Activated CD8-positive, alpha-beta memory T cell treated with anti-CD3 and anti-CD28 coated beads, Interleukin-2, amount 10 ng/mL, durations not matched to agents 7 days and 5 days (primary cell): Measurements from ENCODE around the gene AP1AR. TPM values are rescaled to one million over a fixed set of nuclear protein-coding genes. Genes with fewer than 3 reads are reported as not detected.
"Not testable (repeated sequence)": the region's sequence is repeated elsewhere in the genome, so short reads cannot be mapped to it uniquely, and the experiment has no call there.

Experiments used
- ATAC-seq: fragments of 150-1000 bp; cut with Tn5 transposase; one replicate; pipeline ENCODE4 v1.10.0; 2021; ENCODE audit warnings: moderate library complexity
- CTCF ChIA-PET: fragments of 350-600 bp; sonication (Branson Sonifier 250); formaldehyde crosslinking; loops from one replicate; lab custom pipeline; 2021; ENCODE audit warnings: antibody characterized with exemption; lab: Charles Lee
- DNase-seq: peaks from one replicate; pipeline ENCODE4 v3.0.0-alpha.2; 2020
- H3K27ac Mint-ChIP-seq: one replicate; pipeline ENCODE4 v1.8.0; 2021; ENCODE audit warnings: mild to moderate bottlenecking, mixed read lengths
- H3K27me3 Mint-ChIP-seq: one replicate; pipeline ENCODE4 v1.8.0; 2021; ENCODE audit warnings: mixed read lengths
- H3K36me3 Mint-ChIP-seq: one replicate; pipeline ENCODE4 v1.8.0; 2021; ENCODE audit warnings: mild to moderate bottlenecking, mixed read lengths
- H3K4me1 Mint-ChIP-seq: one replicate; pipeline ENCODE4 v1.8.0; 2021; ENCODE audit warnings: mixed read lengths
- H3K4me3 Mint-ChIP-seq: one replicate; pipeline ENCODE4 v1.8.0; 2021; ENCODE audit warnings: mild to moderate bottlenecking, moderate library complexity, mixed read lengths
- H3K9me3 Mint-ChIP-seq: one replicate; pipeline ENCODE4 v1.8.0; 2022; ENCODE audit warnings: low read depth, mixed read lengths
- total RNA-seq, 2 experiments: library from RNA; stranded (reverse); gene quantifications; one replicate each; pipeline ENCODE4 v1.2.3, GENCODE V29; 2021

AP1AR gene
- total RNA-seq, 2 experiments from 2014 or later = 13.6 to 17.8 TPM

GRCh38 chr4:112206431-112206830, 25.2 kb upstream of the AP1AR start:
- Mint-ChIP-seq H3K36me3 (no peaks in the 10 kb centered on the region), H3K27ac (no peak overlapping the region), H3K9me3 (no peaks in the 10 kb centered on the region), H3K27me3 (peaks cover 2% of the 10 kb centered on the region), H3K4me1 (no peaks in the 10 kb centered on the region), H3K4me3 (no peak overlapping the region)
- no peak for DNase-seq
- CTCF ChIA-PET = no interaction called here
- no peak for ATAC-seq

- not testable (repeated sequence) for H3K9me3 Mint-ChIP-seq, H3K27ac Mint-ChIP-seq, H3K4me3 Mint-ChIP-seq, ATAC-seq, H3K27me3 Mint-ChIP-seq, H3K36me3 Mint-ChIP-seq, H3K4me1 Mint-ChIP-seq, DNase-seq
- CTCF ChIA-PET = interaction anchor here (1.2 kb wide), 1 partner anchor 26 kb away, joined by 3 read pairs; no protein-coding TSS in a partner anchor
Observed at GRCh38 chr4:112208137-112209095, 23.2 kb upstream of the AP1AR start.

- no peak overlapping the region for H3K27ac Mint-ChIP-seq
- H3K9me3 Mint-ChIP-seq = no peaks in the 10 kb centered on the region
- peaks cover 8% of the 10 kb centered on the region for H3K4me1 Mint-ChIP-seq
- ATAC-seq = no peak
- no peaks in the 10 kb centered on the region for H3K36me3 Mint-ChIP-seq
- no peak overlapping the region for H3K4me3 Mint-ChIP-seq
- H3K27me3 Mint-ChIP-seq = peaks cover 2% of the 10 kb centered on the region
- CTCF ChIA-PET = interaction anchor here (0.7 kb wide), 1 partner anchor 19 kb away, joined by 5 read pairs; no protein-coding TSS in a partner anchor
- DNase-seq = no peak
Observed at GRCh38 chr4:112210777-112211176, 20.8 kb upstream of the AP1AR start.

- CTCF ChIA-PET = interaction anchor here (1.2 to 1.4 kb wide), 3 partner anchors 12 to 23 kb away, joined by 4 to 6 read pairs (median 5); no protein-coding TSS in a partner anchor
- DNase-seq (no peak), ATAC-seq (no peak)
- no peak overlapping the region for H3K4me3 Mint-ChIP-seq
- peaks cover 8% of the 10 kb centered on the region for H3K4me1 Mint-ChIP-seq
- H3K9me3 Mint-ChIP-seq = no peaks in the 10 kb centered on the region
- peaks cover 2% of the 10 kb centered on the region for H3K27me3 Mint-ChIP-seq
- no peak overlapping the region for H3K27ac Mint-ChIP-seq
- no peaks in the 10 kb centered on the region for H3K36me3 Mint-ChIP-seq
Observed at GRCh38 chr4:112213091-112213490, 18.5 kb upstream of the AP1AR start.

- ATAC-seq (no peak), DNase-seq (no peak)
- Mint-ChIP-seq H3K27ac (no peak overlapping the region), H3K4me3 (no peak overlapping the region), H3K36me3 (no peaks in the 10 kb centered on the region), H3K27me3 (peaks cover 2% of the 10 kb centered on the region), H3K9me3 (no peaks in the 10 kb centered on the region), H3K4me1 (peaks cover 8% of the 10 kb centered on the region)
- CTCF ChIA-PET = interaction anchor here (0.8 to 1.8 kb wide), 8 partner anchors 11 to 310 kb away, joined by 3 to 13 read pairs (median 5); partner anchors contain the start of gene AP1AR
Observed at GRCh38 chr4:112213856-112214255, 17.7 kb upstream of the AP1AR start.

GRCh38 chr4:112214390-112215264, 17.0 kb upstream of the AP1AR start:
- peaks cover 8% of the 10 kb centered on the region for H3K4me1 Mint-ChIP-seq
- no peak overlapping the region for H3K4me3 Mint-ChIP-seq
- no peaks in the 10 kb centered on the region for H3K36me3 Mint-ChIP-seq
- no peaks in the 10 kb centered on the region for H3K9me3 Mint-ChIP-seq
- H3K27me3 Mint-ChIP-seq = peaks cover 2% of the 10 kb centered on the region
- no peak overlapping the region for H3K27ac Mint-ChIP-seq
- CTCF ChIA-PET = interaction anchor here (0.7 to 1.8 kb wide), 10 partner anchors 11 to 309 kb away, joined by 3 to 13 read pairs (median 5); partner anchors contain the start of gene AP1AR
- ATAC-seq (peak; percentile 78), DNase-seq (no peak)

- ATAC-seq = no peak
- DNase-seq = no peak
- CTCF ChIA-PET = interaction anchor here (1.1 kb wide), 1 partner anchor 304 kb away, joined by 3 read pairs; no protein-coding TSS in a partner anchor
- peaks cover 8% of the 10 kb centered on the region for H3K4me1 Mint-ChIP-seq
- no peaks in the 10 kb centered on the region for H3K27me3 Mint-ChIP-seq
- H3K36me3 Mint-ChIP-seq = peaks cover 4% of the 10 kb centered on the region
- no peak overlapping the region for H3K4me3 Mint-ChIP-seq
- H3K9me3 Mint-ChIP-seq = peaks cover 2% of the 10 kb centered on the region
- no peak overlapping the region for H3K27ac Mint-ChIP-seq
Observed at GRCh38 chr4:112219826-112220366, 11.7 kb upstream of the AP1AR start.

GRCh38 chr4:112222219-112222955, 9.2 kb upstream of the AP1AR start:
- ATAC-seq = no peak
- H3K4me3 Mint-ChIP-seq = no peak overlapping the region
- H3K36me3 Mint-ChIP-seq = peaks cover 4% of the 10 kb centered on the region
- peaks cover 8% of the 10 kb centered on the region for H3K4me1 Mint-ChIP-seq
- no peak overlapping the region for H3K27ac Mint-ChIP-seq
- H3K9me3 Mint-ChIP-seq = peaks cover 2% of the 10 kb centered on the region
- DNase-seq = no peak
- CTCF ChIA-PET = no interaction called here
- H3K27me3 Mint-ChIP-seq = peaks cover 4% of the 10 kb centered on the region

- Mint-ChIP-seq H3K27ac (no peak overlapping the region), H3K36me3 (peaks cover 4% of the 10 kb centered on the region)
- no peak for ATAC-seq
Observed at GRCh38 chr4:112225157-112225556, 6.4 kb upstream of the AP1AR start.

GRCh38 chr4:112230879-112231778, 458 bp upstream of the AP1AR start:
- Mint-ChIP-seq H3K9me3 (no peaks in the 10 kb centered on the region), H3K27ac (peak overlapping the region; percentile 99), H3K4me3 (peak overlapping the region; percentile 89), H3K36me3 (no peaks in the 10 kb centered on the region), H3K27me3 (peaks cover under 1% of the 10 kb centered on the region), H3K4me1 (peaks cover 30% of the 10 kb centered on the region)
- ATAC-seq (peak; percentile 93), DNase-seq (peak; percentile 98)
- CTCF ChIA-PET = interaction anchor here (0.6 to 4.0 kb wide), 7 partner anchors 14 to 132 kb away, joined by 3 to 42 read pairs (median 4); no protein-coding TSS in a partner anchor

More at GRCh38 chr4:112225157-112225556, 6.4 kb upstream of the AP1AR start:
- peaks cover 4% of the 10 kb centered on the region for H3K27me3 Mint-ChIP-seq
- peaks cover 2% of the 10 kb centered on the region for H3K9me3 Mint-ChIP-seq
- DNase-seq = no peak
- H3K4me1 Mint-ChIP-seq = peaks cover 9% of the 10 kb centered on the region
- H3K4me3 Mint-ChIP-seq = no peak overlapping the region
- CTCF ChIA-PET = interaction anchor here (1.1 to 1.9 kb wide), 2 partner anchors 9 to 11 kb away, joined by 5 read pairs; no protein-coding TSS in a partner anchor

GRCh38 chr4:112234952-112235609, 3.5 kb downstream of the AP1AR start:
- Mint-ChIP-seq H3K27ac (no peak overlapping the region), H3K9me3 (no peaks in the 10 kb centered on the region), H3K36me3 (no peaks in the 10 kb centered on the region), H3K4me1 (peaks cover 39% of the 10 kb centered on the region), H3K4me3 (no peak overlapping the region), H3K27me3 (no peaks in the 10 kb centered on the region)
- DNase-seq = peak; percentile 68
- ATAC-seq = no peak
- CTCF ChIA-PET = interaction anchor here (0.7 to 4.0 kb wide), 20 partner anchors 9 to 157 kb away, joined by 3 to 42 read pairs (median 5); partner anchors contain the start of gene FAM241A
